Left lung (tissue), 10 donors: ENCODE measurements around the gene STEAP1B. TPM values are rescaled to one million over a fixed set of nuclear protein-coding genes. Genes with fewer than 3 reads are reported as not detected.

Experiments used
- ATAC-seq: fragments of 200-7000 bp; cut with Tn5 transposase; one replicate; pipeline ENCODE4 v1.9.1; 2020; ENCODE audit warnings: moderate library complexity
- DNase-seq, 4 donors: peaks; one replicate each; pipeline ENCODE4 v3.0.0-alpha.2; 2013 to 2020
- H3K27ac ChIP-seq, 2 donors: fragments of 200-600 bp; sonication (generic) in 1 of 2; one replicate each; pipeline versions ENCODE4 v1.5.0 to v1.8.0; 2020 to 2021
- H3K27me3 ChIP-seq, 2 donors: fragments of 200-600 bp; sonication (generic) in 1 of 2; one replicate each; pipeline versions ENCODE4 v1.5.0 to v1.8.0; 2020 to 2021
- H3K36me3 ChIP-seq, 2 donors: fragments of 200-600 bp; sonication (generic) in 1 of 2; one replicate each; pipeline versions ENCODE4 v1.5.0 to v1.8.0; 2020 to 2021
- H3K4me1 ChIP-seq, 2 donors: fragments of 200-600 bp; one replicate each; pipeline ENCODE4 v1.8.0; 2021
- H3K4me3 ChIP-seq, 2 donors: fragments of 200-600 bp; sonication (generic) in 1 of 2; one replicate each; pipeline versions ENCODE4 v1.5.0 to v1.8.0; 2020 to 2021; ENCODE audit warnings: mild to moderate bottlenecking in 1 of 2
- H3K9me3 ChIP-seq, 2 donors: fragments of 200-600 bp; sonication (generic) in 1 of 2; one replicate each; pipeline versions ENCODE4 v1.5.0 to v1.8.0; 2020 to 2021
- intact Hi-C, 2 donors: fragments of 100-400 bp; cut with DNase I; formaldehyde crosslinking; loops; one replicate each; pipeline versions ENCODE4 v1.11.2 to v1.14.2; 2022
- polyA plus RNA-seq, 6 donors: library from polyadenylated mRNA; unstranded; fragments of 120-200 nt; gene quantifications; one replicate each; pipeline ENCODE4 v1.2.1, GENCODE V29; 2013; ENCODE audit not compliant: insufficient read length in 6 of 6
- total RNA-seq, 2 donors: library from RNA; stranded (reverse); fragmentation: NEBNext Ultra II Directional; extraction: Animal tissue kit (Norgen Biotek cat#: 25700); gene quantifications; one replicate each; pipeline ENCODE4 v1.2.1, GENCODE V29; 2021
- TF ChIP-seq, protein P1 (sequence below), 2 donors: fragments of 200-600 bp; sonication (generic) in 1 of 2; IDR thresholded peaks; one replicate each; pipeline versions ENCODE4 v1.5.0 to v1.8.0; 2021; ENCODE audit warnings: antibody characterized with exemption in 2 of 2
- donor health status: DM: no; HTN: yes; CAD: no.
- donor health status: DM: no; HTN: no; CAD: no.

The STEAP1B gene
- total and polyA plus RNA-seq, 8 donors: 0.85 to 3.4 (median 2.7) TPM

DNA sequence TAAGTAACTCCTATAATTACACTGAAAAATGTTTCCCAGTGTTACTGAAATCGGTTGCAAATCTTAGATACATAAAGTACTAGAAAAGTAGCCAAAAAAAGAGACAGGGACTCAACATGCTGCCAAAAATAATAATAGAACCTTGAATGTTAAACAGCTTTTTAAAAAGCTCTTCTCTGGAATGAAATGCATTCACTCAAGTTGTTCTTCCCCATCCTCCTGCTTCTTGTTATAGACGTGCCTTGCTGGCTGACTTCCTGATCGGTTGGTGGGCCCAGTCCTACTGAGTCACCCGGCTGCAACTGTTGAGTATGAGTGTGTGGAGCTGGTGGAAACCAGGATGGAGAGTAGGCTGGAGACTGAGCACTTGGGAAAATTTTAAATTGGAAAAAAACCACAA, 112.4 kb downstream of the STEAP1B start:
- DNase-seq (no peak), ATAC-seq (no peak)
- intact Hi-C loops: no loop called here
- no peak overlapping the region for H3K4me3 ChIP-seq
- H3K36me3 ChIP-seq: no peaks in the 10 kb centered on the region
- TF ChIP-seq, protein P1, sequence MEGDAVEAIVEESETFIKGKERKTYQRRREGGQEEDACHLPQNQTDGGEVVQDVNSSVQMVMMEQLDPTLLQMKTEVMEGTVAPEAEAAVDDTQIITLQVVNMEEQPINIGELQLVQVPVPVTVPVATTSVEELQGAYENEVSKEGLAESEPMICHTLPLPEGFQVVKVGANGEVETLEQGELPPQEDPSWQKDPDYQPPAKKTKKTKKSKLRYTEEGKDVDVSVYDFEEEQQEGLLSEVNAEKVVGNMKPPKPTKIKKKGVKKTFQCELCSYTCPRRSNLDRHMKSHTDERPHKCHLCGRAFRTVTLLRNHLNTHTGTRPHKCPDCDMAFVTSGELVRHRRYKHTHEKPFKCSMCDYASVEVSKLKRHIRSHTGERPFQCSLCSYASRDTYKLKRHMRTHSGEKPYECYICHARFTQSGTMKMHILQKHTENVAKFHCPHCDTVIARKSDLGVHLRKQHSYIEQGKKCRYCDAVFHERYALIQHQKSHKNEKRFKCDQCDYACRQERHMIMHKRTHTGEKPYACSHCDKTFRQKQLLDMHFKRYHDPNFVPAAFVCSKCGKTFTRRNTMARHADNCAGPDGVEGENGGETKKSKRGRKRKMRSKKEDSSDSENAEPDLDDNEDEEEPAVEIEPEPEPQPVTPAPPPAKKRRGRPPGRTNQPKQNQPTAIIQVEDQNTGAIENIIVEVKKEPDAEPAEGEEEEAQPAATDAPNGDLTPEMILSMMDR (IDR thresholded peaks at IDR 0.05): no peak
- no peaks in the 10 kb centered on the region for H3K27me3 ChIP-seq
- no peaks in the 10 kb centered on the region for H3K4me1 ChIP-seq
- no peak overlapping the region for H3K27ac ChIP-seq
- H3K9me3 ChIP-seq: peaks cover 0 to 3% of the 10 kb centered on the region in 2 donors

DNA sequence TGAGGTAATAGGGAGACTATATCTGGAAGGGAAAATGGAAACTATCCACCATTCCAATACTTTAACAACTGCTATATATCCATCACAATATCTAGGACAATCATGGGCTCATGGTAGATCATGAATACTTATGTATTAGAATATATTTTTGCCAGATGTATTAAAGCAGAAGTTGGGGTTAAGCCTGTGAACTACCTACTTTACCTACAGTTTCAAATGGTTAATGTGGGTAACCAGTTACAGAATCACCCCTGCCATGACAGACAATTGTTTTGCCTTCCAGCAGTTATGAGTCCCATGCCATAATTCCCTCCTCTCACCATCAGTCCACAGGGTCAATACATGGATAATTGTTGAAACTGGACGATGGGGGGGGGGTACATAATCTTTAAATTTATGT, 113.1 kb downstream of the STEAP1B start:
- Histone ChIP-seq H3K9me3 (peaks cover 0 to 3% of the 10 kb centered on the region in 2 donors), H3K4me1 (no peaks in the 10 kb centered on the region), H3K27ac (no peak overlapping the region), H3K27me3 (no peaks in the 10 kb centered on the region), H3K36me3 (no peaks in the 10 kb centered on the region), H3K4me3 (no peak overlapping the region)
- no peak for DNase-seq
- intact Hi-C loops: no loop called here
- TF ChIP-seq, protein P1 (IDR thresholded peaks at IDR 0.05): no peak
- ATAC-seq: no peak

DNA sequence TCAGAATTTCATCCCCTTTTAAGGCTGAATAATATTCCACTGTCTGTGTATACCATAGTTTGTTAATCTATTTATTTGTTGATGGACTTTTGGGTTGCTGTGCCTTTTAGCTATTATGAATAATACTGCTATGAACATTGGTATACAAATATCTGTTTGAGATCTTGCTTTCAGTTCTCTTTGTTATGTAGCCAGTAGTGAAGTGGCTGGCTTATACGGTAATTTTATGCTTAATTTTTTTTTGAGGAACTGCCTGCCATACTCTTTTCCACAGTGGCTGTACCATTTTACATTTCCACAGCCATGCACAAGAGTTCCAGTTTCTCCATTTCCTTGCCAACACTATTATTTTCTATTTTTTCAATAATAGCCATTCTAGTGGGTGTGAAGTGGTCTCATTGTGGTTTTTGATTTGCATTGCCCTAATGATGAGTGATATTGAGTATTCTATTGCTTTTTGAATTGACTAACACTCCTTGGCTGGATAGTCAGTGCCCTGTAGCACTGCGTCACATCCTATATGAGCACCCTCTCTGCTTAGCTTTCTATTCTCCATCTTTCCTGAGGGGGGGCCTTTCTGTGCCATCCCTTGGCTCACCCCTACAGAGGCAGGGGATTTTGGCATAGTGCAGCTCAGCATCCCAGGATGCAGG, 113.7 kb downstream of the STEAP1B start:
- DNase-seq (no peak), ATAC-seq (no peak)
- Histone ChIP-seq H3K4me1 (no peaks in the 10 kb centered on the region), H3K27ac (no peak overlapping the region), H3K27me3 (no peaks in the 10 kb centered on the region), H3K36me3 (no peaks in the 10 kb centered on the region), H3K4me3 (no peak overlapping the region), H3K9me3 (peaks cover 0 to 3% of the 10 kb centered on the region in 2 donors)
- TF ChIP-seq, protein P1 (IDR thresholded peaks at IDR 0.05): no peak
- intact Hi-C loops: no loop called here

DNA sequence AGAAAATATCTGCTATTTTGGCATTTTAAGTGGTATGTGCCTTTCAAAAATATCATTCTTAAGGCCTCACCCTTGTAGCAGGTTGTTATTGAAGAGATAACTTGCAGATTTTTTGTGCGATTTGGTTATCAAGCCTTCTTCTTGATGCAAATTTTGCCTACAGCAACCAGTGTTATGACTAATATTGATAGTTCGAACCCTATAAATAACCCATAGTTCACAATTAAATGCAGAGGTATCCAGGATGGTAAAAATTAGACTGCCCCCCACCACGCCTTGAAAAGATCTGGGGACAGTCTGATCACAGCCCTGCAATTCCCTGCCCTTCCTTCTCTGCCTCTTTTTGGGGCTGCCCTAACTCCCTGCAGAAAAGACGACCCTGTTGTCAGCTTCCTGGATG, 114.7 kb downstream of the STEAP1B start:
- H3K27me3 ChIP-seq: no peaks in the 10 kb centered on the region
- TF ChIP-seq, protein P1 (IDR thresholded peaks at IDR 0.05): no peak
- no peak overlapping the region for H3K4me3 ChIP-seq
- no peak for ATAC-seq
- no peaks in the 10 kb centered on the region for H3K36me3 ChIP-seq
- no peaks in the 10 kb centered on the region for H3K4me1 ChIP-seq
- H3K27ac ChIP-seq: no peak overlapping the region
- H3K9me3 ChIP-seq: peaks cover 0 to 3% of the 10 kb centered on the region in 2 donors
- intact Hi-C loops: no loop called here
- DNase-seq: no peak

DNA sequence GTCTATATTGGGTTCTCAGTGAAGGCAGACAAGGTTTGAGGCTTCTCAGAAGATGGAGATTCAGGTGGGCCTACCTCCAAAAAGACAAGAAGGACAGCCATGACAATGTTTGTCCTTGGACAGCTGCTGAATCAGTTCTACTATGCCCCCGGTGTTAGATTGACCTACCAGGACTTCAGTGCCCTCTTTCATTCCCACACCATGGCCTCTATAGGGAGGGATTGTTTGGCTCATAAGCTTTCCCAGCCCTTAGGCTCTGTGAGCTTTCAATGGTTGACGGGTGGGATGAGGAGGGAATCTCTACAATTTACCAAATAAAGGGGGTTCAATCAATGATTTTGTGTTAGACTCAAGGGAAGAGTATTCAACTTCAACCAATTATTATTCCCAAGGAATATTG, 119.7 kb downstream of the STEAP1B start:
- no peak overlapping the region for H3K4me3 ChIP-seq
- intact Hi-C loops: no loop called here
- H3K27ac ChIP-seq: no peak overlapping the region
- no peaks in the 10 kb centered on the region for H3K4me1 ChIP-seq
- TF ChIP-seq, protein P1 (IDR thresholded peaks at IDR 0.05): no peak
- no peaks in the 10 kb centered on the region for H3K36me3 ChIP-seq
- H3K27me3 ChIP-seq: no peaks in the 10 kb centered on the region
- DNase-seq (no peak), ATAC-seq (no peak)
- no peaks in the 10 kb centered on the region for H3K9me3 ChIP-seq
